ENCODE data around the gene STK39. TPM values are rescaled to one million over a fixed set of nuclear protein-coding genes. Genes with fewer than 3 reads are reported as not detected.

Gene STK39
- polyA plus RNA-seq, 1 donor (not counting 4 experiments of a cell fraction or from before 2014, with no cell fraction given): 20.7 TPM

DNA sequence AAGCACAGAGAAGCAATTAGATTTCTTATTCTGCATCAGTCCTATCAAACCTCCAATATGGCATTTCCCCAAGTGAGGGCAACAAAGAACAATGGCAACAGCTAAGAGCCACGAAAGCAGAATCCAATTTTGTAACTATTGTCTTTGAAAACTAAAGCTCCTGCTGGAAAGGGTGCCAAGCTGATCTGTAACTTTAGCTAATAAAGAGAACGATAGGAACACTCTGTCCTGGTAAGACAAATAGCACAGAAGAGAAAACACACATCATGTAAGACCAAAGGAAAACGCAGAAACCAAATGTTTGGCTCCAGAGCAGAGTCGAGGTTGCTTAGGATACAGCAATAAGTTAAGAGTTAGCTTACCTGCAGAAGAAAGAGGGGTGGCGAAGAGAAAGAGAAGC, 160.5 kb downstream of the STK39 start:
- FAIRE-seq (no peak), DNase-seq (ENCODE audit: low read depth, low spot score) (no peak)
- Histone ChIP-seq H3K4me3 (ENCODE audit: control insufficient read depth in 2 of 3, extremely low read depth in 1 of 3, insufficient read depth in 2 of 3, low read depth in 1 of 3, low read length in 3 of 3) (no peak overlapping the region), H3K36me3 (ENCODE audit: control insufficient read depth in 2 of 2, extremely low read depth in 1 of 2, insufficient read depth in 2 of 2, low read length in 2 of 2) (no peaks in the 10 kb centered on the region), H3K9me1 (ENCODE audit: control insufficient read depth, extremely low read depth, insufficient read depth, low read length) (no peaks in the 10 kb centered on the region), H3K9ac (ENCODE audit: control insufficient read depth, extremely low read depth, insufficient read depth, low read length) (no peak overlapping the region), H3K9me3 (ENCODE audit: control insufficient read depth, low read depth, low read length) (no peaks in the 10 kb centered on the region), H4K20me1 (ENCODE audit: control insufficient read depth, extremely low read depth, insufficient read depth, low read length) (no peaks in the 10 kb centered on the region), H3K79me2 (ENCODE audit: control insufficient read depth, insufficient read depth, low read length) (no peaks in the 10 kb centered on the region), H3K4me1 (ENCODE audit: control insufficient read depth, extremely low read depth, insufficient read depth, low read length) (no peaks in the 10 kb centered on the region), H3K27ac (ENCODE audit: control insufficient read depth, insufficient read depth, low read length) (no peak overlapping the region), H3K4me2 (ENCODE audit: control insufficient read depth, extremely low read depth, insufficient read depth, low read depth, low read length) (no peak overlapping the region), H2AFZ (ENCODE audit: control insufficient read depth, low read length) (no peak overlapping the region), H3K27me3 (ENCODE audit: control insufficient read depth, extremely low read depth, insufficient read depth, low read length) (no peaks in the 10 kb centered on the region)
- dilution Hi-C loops (cut with MboI; ENCODE audit: extremely low pct_ligation_motif_present, low sequenced_read_pairs): no loop called here
- TF ChIP-seq CTCF (optimal IDR thresholded peaks at IDR 0.05 in 1 of 3, IDR thresholded peaks at IDR 0.05 in 1 of 3, conservative IDR thresholded peaks at IDR 0.05 in 1 of 3; ENCODE audit: extremely low read depth in 1 of 3, insufficient read depth in 2 of 3, low read length in 3 of 3): no peak
- no peak for TF ChIP-seq EZH2 (IDR thresholded peaks at IDR 0.05; ENCODE audit: low read length)

- FAIRE-seq: no peak
- H3K36me3 ChIP-seq (ENCODE audit: control insufficient read depth in 2 of 2, extremely low read depth in 1 of 2, insufficient read depth in 2 of 2, low read length in 2 of 2): no peaks in the 10 kb centered on the region
Measured at GRCh38 chr2:168085801-168086361, 161.5 kb downstream of the STK39 start.

More at GRCh38 chr2:168085801-168086361, 161.5 kb downstream of the STK39 start:
- Histone ChIP-seq H3K4me1 (ENCODE audit: control insufficient read depth, extremely low read depth, insufficient read depth, low read length) (no peaks in the 10 kb centered on the region), H3K4me3 (ENCODE audit: control insufficient read depth in 2 of 3, extremely low read depth in 1 of 3, insufficient read depth in 2 of 3, low read depth in 1 of 3, low read length in 3 of 3) (no peak overlapping the region), H2AFZ (ENCODE audit: control insufficient read depth, low read length) (no peak overlapping the region), H3K27ac (ENCODE audit: control insufficient read depth, insufficient read depth, low read length) (no peak overlapping the region), H3K9me3 (ENCODE audit: control insufficient read depth, low read depth, low read length) (no peaks in the 10 kb centered on the region), H4K20me1 (ENCODE audit: control insufficient read depth, extremely low read depth, insufficient read depth, low read length) (no peaks in the 10 kb centered on the region), H3K79me2 (ENCODE audit: control insufficient read depth, insufficient read depth, low read length) (no peaks in the 10 kb centered on the region), H3K9ac (ENCODE audit: control insufficient read depth, extremely low read depth, insufficient read depth, low read length) (no peak overlapping the region), H3K27me3 (ENCODE audit: control insufficient read depth, extremely low read depth, insufficient read depth, low read length) (no peaks in the 10 kb centered on the region), H3K4me2 (ENCODE audit: control insufficient read depth, extremely low read depth, insufficient read depth, low read depth, low read length) (no peak overlapping the region), H3K9me1 (ENCODE audit: control insufficient read depth, extremely low read depth, insufficient read depth, low read length) (no peaks in the 10 kb centered on the region)
- TF ChIP-seq CTCF (optimal IDR thresholded peaks at IDR 0.05 in 1 of 3, IDR thresholded peaks at IDR 0.05 in 1 of 3, conservative IDR thresholded peaks at IDR 0.05 in 1 of 3; ENCODE audit: extremely low read depth in 1 of 3, insufficient read depth in 2 of 3, low read length in 3 of 3): no peak
- no peak for TF ChIP-seq EZH2 (IDR thresholded peaks at IDR 0.05; ENCODE audit: low read length)
- dilution Hi-C loops (cut with MboI; ENCODE audit: extremely low pct_ligation_motif_present, low sequenced_read_pairs): no loop called here
- no peak for DNase-seq (ENCODE audit: low read depth, low spot score)
